NCI-H187 (cell line): ENCODE data around the gene IFNG.
"Not testable (repeated sequence)": the region's sequence is repeated elsewhere in the genome, so short reads cannot be mapped to it uniquely, and the experiment has no call there.

Source experiments
- DNase-seq, 2 experiments: peaks; one replicate each; lab custom pipeline; 2025; lab: John Stamatoyannopoulos, UW

The IFNG gene

GRCh38 chr12:68159681-68160304, at the start of gene IFNG:
TSS of gene IFNG (minus strand) at chr12:68159740. CDS start at chr12:68159615, 125 bp downstream.
- no peak for DNase-seq

GRCh38 chr12:68209048-68209728, 49.6 kb upstream of the IFNG start:
- DNase-seq = peak; percentile 71 to 74

GRCh38 chr12:68207276-68207675, 47.7 kb upstream of the IFNG start:
- DNase-seq = peak in 1 of 2 experiments; percentile 67

GRCh38 chr12:68206446-68206845, 46.9 kb upstream of the IFNG start:
- peak in 1 of 2 experiments; percentile 59 for DNase-seq

- no peak for DNase-seq
Measured at GRCh38 chr12:68203460-68203875, 43.9 kb upstream of the IFNG start.

- no peak for DNase-seq
Measured at GRCh38 chr12:68200854-68201253, 41.3 kb upstream of the IFNG start.

- DNase-seq = no peak
Measured at GRCh38 chr12:68199127-68199526, 39.6 kb upstream of the IFNG start.

GRCh38 chr12:68198507-68199086, 39.1 kb upstream of the IFNG start:
- no peak for DNase-seq

GRCh38 chr12:68190301-68190700, 30.8 kb upstream of the IFNG start:
- no peak for DNase-seq

GRCh38 chr12:68189821-68190242, 30.3 kb upstream of the IFNG start:
- no peak for DNase-seq

GRCh38 chr12:68185598-68185997, 26.1 kb upstream of the IFNG start:
- no peak for DNase-seq

- no peak for DNase-seq
Measured at GRCh38 chr12:68180792-68181744, 21.5 kb upstream of the IFNG start.

GRCh38 chr12:68178774-68179439, 19.4 kb upstream of the IFNG start:
- DNase-seq = no peak

- DNase-seq = no peak
Measured at GRCh38 chr12:68178184-68178583, 18.6 kb upstream of the IFNG start.

GRCh38 chr12:68177562-68177961, 18.0 kb upstream of the IFNG start:
- DNase-seq = no peak

- DNase-seq = peak in 1 of 2 experiments; percentile 72
Measured at GRCh38 chr12:68176257-68176656, 16.7 kb upstream of the IFNG start.

- peak; percentile 36 to 61 for DNase-seq
Measured at GRCh38 chr12:68175557-68176061, 16.1 kb upstream of the IFNG start.

- DNase-seq = not testable (repeated sequence)
Measured at GRCh38 chr12:68174761-68175160, 15.2 kb upstream of the IFNG start.

- DNase-seq = no peak
Measured at GRCh38 chr12:68173792-68174191, 14.3 kb upstream of the IFNG start.

GRCh38 chr12:68170726-68171125, 11.2 kb upstream of the IFNG start:
- DNase-seq = no peak

- DNase-seq = no peak
Measured at GRCh38 chr12:68169213-68169889, 9.8 kb upstream of the IFNG start.
